Measurements from ENCODE around the gene PPP6R3. TPM values are rescaled to one million over a fixed set of nuclear protein-coding genes. Genes with fewer than 3 reads are reported as not detected.
A peak's percentile ranks its signal among the peaks of the same experiment; 100 is the strongest.
"Not testable (repeated sequence)": the region's sequence is repeated elsewhere in the genome, so short reads cannot be mapped to it uniquely, and the experiment has no call there.

PPP6R3 gene
- total RNA-seq, 2 donors from 2014 or later: 118 to 146 TPM

DNA sequence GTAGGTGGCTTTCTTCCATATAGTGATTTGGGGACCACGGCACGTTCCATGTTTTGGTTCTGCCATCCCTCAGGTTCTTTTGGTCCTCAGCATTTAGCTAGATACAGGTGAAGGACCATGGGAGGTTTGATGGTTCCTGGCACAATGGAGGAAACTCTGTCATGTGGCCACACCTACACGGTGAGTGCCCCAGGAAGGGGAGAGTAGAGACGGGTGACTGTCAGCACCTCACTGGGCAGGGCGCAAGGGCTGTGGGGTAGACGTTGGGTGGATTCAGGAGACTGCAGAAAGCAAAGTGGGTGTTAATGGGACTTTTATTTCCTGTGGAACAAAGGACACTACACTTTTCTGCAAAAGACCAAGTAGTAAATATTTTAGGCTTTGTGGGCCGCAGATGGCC is 73.4 kb downstream of the PPP6R3 start:
- H3K4me1 ChIP-seq (replicated peaks): peaks cover 24% of the 10 kb centered on the region
- WGBS: 81% methylated on average over 7 of the region's 7 CpGs
- H3K27me3 ChIP-seq (replicated peaks; ENCODE audit: insufficient read depth): no peaks in the 10 kb centered on the region
- H3K27ac ChIP-seq: no peak overlapping the region
- no peaks in the 10 kb centered on the region for H3K9me3 ChIP-seq
- H3K4me3 ChIP-seq: no peak overlapping the region
- no peaks in the 10 kb centered on the region for H3K36me3 ChIP-seq
- DNase-seq (ENCODE audit: low spot score): no peak
- intact Hi-C loops (cut with DNase I): no loop called here
- no peak for TF ChIP-seq POLR2AphosphoS5 (IDR thresholded peaks at IDR 0.05)
- no peak for TF ChIP-seq POLR2A (IDR thresholded peaks at IDR 0.05)
- TF ChIP-seq, protein P1, sequence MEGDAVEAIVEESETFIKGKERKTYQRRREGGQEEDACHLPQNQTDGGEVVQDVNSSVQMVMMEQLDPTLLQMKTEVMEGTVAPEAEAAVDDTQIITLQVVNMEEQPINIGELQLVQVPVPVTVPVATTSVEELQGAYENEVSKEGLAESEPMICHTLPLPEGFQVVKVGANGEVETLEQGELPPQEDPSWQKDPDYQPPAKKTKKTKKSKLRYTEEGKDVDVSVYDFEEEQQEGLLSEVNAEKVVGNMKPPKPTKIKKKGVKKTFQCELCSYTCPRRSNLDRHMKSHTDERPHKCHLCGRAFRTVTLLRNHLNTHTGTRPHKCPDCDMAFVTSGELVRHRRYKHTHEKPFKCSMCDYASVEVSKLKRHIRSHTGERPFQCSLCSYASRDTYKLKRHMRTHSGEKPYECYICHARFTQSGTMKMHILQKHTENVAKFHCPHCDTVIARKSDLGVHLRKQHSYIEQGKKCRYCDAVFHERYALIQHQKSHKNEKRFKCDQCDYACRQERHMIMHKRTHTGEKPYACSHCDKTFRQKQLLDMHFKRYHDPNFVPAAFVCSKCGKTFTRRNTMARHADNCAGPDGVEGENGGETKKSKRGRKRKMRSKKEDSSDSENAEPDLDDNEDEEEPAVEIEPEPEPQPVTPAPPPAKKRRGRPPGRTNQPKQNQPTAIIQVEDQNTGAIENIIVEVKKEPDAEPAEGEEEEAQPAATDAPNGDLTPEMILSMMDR (IDR thresholded peaks at IDR 0.05): no peak

GRCh38 chr11:68535098-68535497 is 74.5 kb downstream of the PPP6R3 start:
- H3K9me3 ChIP-seq: no peaks in the 10 kb centered on the region
- no peak overlapping the region for H3K27ac ChIP-seq
- peaks cover 24% of the 10 kb centered on the region for H3K4me1 ChIP-seq (replicated peaks)
- TF ChIP-seq, protein P1 (IDR thresholded peaks at IDR 0.05): no peak
- TF ChIP-seq POLR2AphosphoS5 (IDR thresholded peaks at IDR 0.05) (no peak), POLR2A (IDR thresholded peaks at IDR 0.05) (no peak)
- no peak for DNase-seq (ENCODE audit: low spot score)
- H3K36me3 ChIP-seq: no peaks in the 10 kb centered on the region
- 79% methylated on average over 8 of the region's 8 CpGs for WGBS
- intact Hi-C loops (cut with DNase I): no loop called here
- no peak overlapping the region for H3K4me3 ChIP-seq
- H3K27me3 ChIP-seq (replicated peaks; ENCODE audit: insufficient read depth): no peaks in the 10 kb centered on the region

GRCh38 chr11:68536706-68537105 is 76.2 kb downstream of the PPP6R3 start:
- intact Hi-C loops (cut with DNase I): no loop called here
- peaks cover 24% of the 10 kb centered on the region for H3K4me1 ChIP-seq (replicated peaks)

DNA sequence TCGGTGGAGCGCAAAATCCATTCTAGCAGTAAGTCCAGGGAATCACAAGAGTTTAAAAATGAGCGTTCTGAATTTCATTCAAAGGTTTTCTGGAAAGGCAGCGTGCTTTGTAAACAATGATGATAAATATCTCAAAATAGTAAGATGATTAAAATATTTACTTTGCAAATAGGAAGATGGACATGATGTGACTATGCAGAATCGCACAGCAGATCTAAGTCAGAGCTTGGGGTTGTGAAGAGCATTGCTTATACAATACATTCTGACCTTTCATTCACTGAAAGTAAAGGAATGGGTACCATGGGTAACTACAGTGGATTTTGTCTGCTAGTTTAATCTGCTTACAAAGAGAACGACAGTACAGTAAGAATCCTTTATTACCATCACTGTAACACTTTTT is 77.5 kb downstream of the PPP6R3 start:
- Histone ChIP-seq H3K36me3 (no peaks in the 10 kb centered on the region), H3K4me1 (replicated peaks) (peaks cover 24% of the 10 kb centered on the region), H3K9me3 (no peaks in the 10 kb centered on the region), H3K27me3 (replicated peaks; ENCODE audit: insufficient read depth) (no peaks in the 10 kb centered on the region), H3K4me3 (no peak overlapping the region), H3K27ac (no peak overlapping the region)
- intact Hi-C loops (cut with DNase I): no loop called here
- WGBS: 36% methylated on average over 6 of the region's 6 CpGs
- peak; percentile 74 for TF ChIP-seq POLR2AphosphoS5 (IDR thresholded peaks at IDR 0.05)
- TF ChIP-seq, protein P1 (IDR thresholded peaks at IDR 0.05): no peak
- no peak for TF ChIP-seq POLR2A (IDR thresholded peaks at IDR 0.05)
- DNase-seq (ENCODE audit: low spot score): peak; percentile 27

More at GRCh38 chr11:68536706-68537105, 76.2 kb downstream of the PPP6R3 start:
- no peaks in the 10 kb centered on the region for H3K9me3 ChIP-seq
- no peak for DNase-seq (ENCODE audit: low spot score)
- no peaks in the 10 kb centered on the region for H3K27me3 ChIP-seq (replicated peaks; ENCODE audit: insufficient read depth)
- WGBS: 79% methylated on average over 2 of the region's 2 CpGs
- no peak overlapping the region for H3K4me3 ChIP-seq
- H3K27ac ChIP-seq: peak overlapping the region in 1 of 2 donors; percentile 35
- H3K36me3 ChIP-seq: no peaks in the 10 kb centered on the region
- TF ChIP-seq, protein P1 (IDR thresholded peaks at IDR 0.05): no peak
- TF ChIP-seq POLR2AphosphoS5 (IDR thresholded peaks at IDR 0.05) (no peak), POLR2A (IDR thresholded peaks at IDR 0.05) (no peak)

DNA sequence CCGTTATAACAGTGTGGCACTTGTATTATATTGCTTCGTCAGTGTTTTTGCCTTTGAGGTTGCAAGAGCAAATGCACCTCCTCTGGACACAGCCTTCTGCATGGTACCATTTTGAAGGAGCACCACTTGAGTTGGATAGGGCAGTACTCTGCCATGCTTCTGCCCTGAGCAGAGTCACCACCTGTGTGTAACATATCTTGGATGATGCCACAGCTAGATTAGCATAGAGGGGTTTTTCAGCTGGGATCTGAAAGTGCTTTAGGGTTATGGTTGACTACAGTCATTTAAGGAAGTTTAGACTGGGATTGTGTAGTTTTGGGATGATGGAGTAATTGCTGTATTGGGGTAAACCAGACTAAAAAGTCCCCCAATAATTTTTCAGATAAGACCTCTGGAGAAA is 78.8 kb downstream of the PPP6R3 start:
- Histone ChIP-seq H3K27me3 (replicated peaks; ENCODE audit: insufficient read depth) (no peaks in the 10 kb centered on the region), H3K4me1 (replicated peaks) (peaks cover 24% of the 10 kb centered on the region), H3K4me3 (no peak overlapping the region), H3K36me3 (no peaks in the 10 kb centered on the region), H3K27ac (no peak overlapping the region), H3K9me3 (no peaks in the 10 kb centered on the region)
- intact Hi-C loops (cut with DNase I): no loop called here
- WGBS: 95% methylated on average over 2 of the region's 2 CpGs
- no peak for DNase-seq (ENCODE audit: low spot score)
- TF ChIP-seq, protein P1 (IDR thresholded peaks at IDR 0.05): no peak

GRCh38 chr11:68540504-68540903 is 80.0 kb downstream of the PPP6R3 start:
- WGBS: 97% methylated on average over 7 of the region's 7 CpGs
- H3K9me3 ChIP-seq; intact Hi-C loops (cut with DNase I); H3K27ac ChIP-seq; H3K27me3 ChIP-seq (replicated peaks; ENCODE audit: insufficient read depth); H3K36me3 ChIP-seq; H3K4me3 ChIP-seq; DNase-seq (ENCODE audit: low spot score): not testable (repeated sequence)
- H3K4me1 ChIP-seq (replicated peaks): peaks cover 24% of the 10 kb centered on the region
